Esophagus muscularis mucosa (tissue), 4 donors: ENCODE measurements around the gene IFNL2. TPM values are rescaled to one million over a fixed set of nuclear protein-coding genes. Genes with fewer than 3 reads are reported as not detected.

ENCODE experiments used
- DNase-seq: peaks from one replicate; pipeline ENCODE4 v3.0.0-alpha.2; 2017; ENCODE audit errors: extremely low spot score
- H3K27ac ChIP-seq, 4 donors: fragments of 200-600 bp; sonication (generic); replicated peaks in 1 of 4; 1 replicate in 3 of 4; 2 replicates in 1 of 4; pipeline ENCODE4 v1.5.1; 2016 to 2019; ENCODE audit warnings: mild to moderate bottlenecking in 1 of 4
- H3K27me3 ChIP-seq, 4 donors: fragments of 200-600 bp; sonication (generic); one replicate each; pipeline versions ENCODE4 v1.5.1 to v1.6.0; 2016 to 2019
- H3K36me3 ChIP-seq, 4 donors: fragments of 200-600 bp; sonication (generic); one replicate each; pipeline ENCODE4 v1.5.1; 2016 to 2019
- H3K4me1 ChIP-seq, 4 donors: fragments of 200-600 bp; sonication (generic); one replicate each; pipeline ENCODE4 v1.5.1; 2016 to 2019
- H3K4me3 ChIP-seq, 4 donors: fragments of 200-600 bp; sonication (generic); 1 replicate in 2 of 4; 2 replicates in 2 of 4; pipeline ENCODE4 v1.5.1; 2016 to 2019; ENCODE audit warnings: mild to moderate bottlenecking in 4 of 4, moderate library complexity in 1 of 4
- H3K9me3 ChIP-seq, 4 donors: fragments of 200-600 bp; sonication (generic); 1 replicate in 3 of 4; 2 replicates in 1 of 4; pipeline ENCODE4 v1.5.1; 2016 to 2019
- CTCF ChIP-seq, 3 experiments: fragments of 200-600 bp in 2 of 3; fragments of 450-650 bp in 1 of 3; sonication (generic) in 2 of 3; IDR thresholded peaks; one replicate each; pipeline ENCODE4 v1.5.1; 2017 to 2019; ENCODE audit warnings: antibody characterized with exemption in 3 of 3, mild to moderate bottlenecking in 2 of 3, moderate library complexity in 1 of 3
- EP300 ChIP-seq: sonication (generic); formaldehyde crosslinking; IDR thresholded peaks from one replicate; pipeline ENCODE4 v1.6.1; 2017; ENCODE audit warnings: antibody characterized with exemption
- POLR2A ChIP-seq: fragments of 450-650 bp; IDR thresholded peaks from one replicate; pipeline ENCODE4 v1.6.1; 2017; ENCODE audit warnings: antibody characterized with exemption, moderate library complexity, mild to moderate bottlenecking, low read depth
- POLR2AphosphoS5 ChIP-seq, 2 donors: sonication (generic); formaldehyde crosslinking; IDR thresholded peaks; one replicate each; pipeline ENCODE4 v1.6.1; 2017; ENCODE audit warnings: antibody characterized with exemption in 2 of 2
- WGBS: methylation state at CpG from one replicate; pipeline ENCODE4 v1.1.5; 2018; 5-methylcytosine and 5-hydroxymethylcytosine counted together
- intact Hi-C: fragments of 100-400 bp; cut with DNase I; formaldehyde crosslinking; loops from one replicate; pipeline ENCODE4 v1.15.1; 2023
- total RNA-seq, 4 donors: library from RNA; depleted of rRNA; stranded (reverse); fragments of >200 nt; gene quantifications; one replicate each; pipeline versions ENCODE4 v1.1.0 to v1.2.1, GENCODE V29; 2016

IFNL2 gene
- total RNA-seq, 4 donors from 2014 or later, result not detected

GRCh38 chr19:39297931-39298634 lies 29.9 kb downstream of the IFNL2 start:
- WGBS, result 63% methylated on average over 17 of the region's 17 CpGs
- no peak for DNase-seq
- no peaks in the 10 kb centered on the region for H3K9me3 ChIP-seq

GRCh38 chr19:39299404-39299803 lies 31.2 kb downstream of the IFNL2 start:
- H3K4me3 ChIP-seq, result no peak overlapping the region
- TF ChIP-seq POLR2AphosphoS5 (IDR thresholded peaks at IDR 0.05) (no peak), EP300 (no peak), POLR2A (no peak)
- no peak for DNase-seq
- no peak overlapping the region for H3K27ac ChIP-seq
- intact Hi-C loops, result no loop called here
- H3K9me3 ChIP-seq, result no peaks in the 10 kb centered on the region
- no peaks in the 10 kb centered on the region for H3K36me3 ChIP-seq
- peaks cover 0 to 53% (median 3%) of the 10 kb centered on the region in 4 donors for H3K27me3 ChIP-seq
- WGBS, result 87% methylated on average over 9 of the region's 9 CpGs
- no peaks in the 10 kb centered on the region for H3K4me1 ChIP-seq

More at GRCh38 chr19:39297931-39298634, 29.9 kb downstream of the IFNL2 start:
- H3K27ac ChIP-seq, result no peak overlapping the region
- TF ChIP-seq CTCF (IDR thresholded peaks at IDR 0.05) (no peak), EP300 (no peak), POLR2AphosphoS5 (IDR thresholded peaks at IDR 0.05) (no peak), POLR2A (no peak)
- intact Hi-C loops, result no loop called here
- no peak overlapping the region for H3K4me3 ChIP-seq
- H3K36me3 ChIP-seq, result no peaks in the 10 kb centered on the region
- H3K27me3 ChIP-seq, result peaks cover 0 to 44% (median 0%) of the 10 kb centered on the region in 4 donors
- no peaks in the 10 kb centered on the region for H3K4me1 ChIP-seq

GRCh38 chr19:39299832-39300231 lies 31.6 kb downstream of the IFNL2 start:
- Histone ChIP-seq H3K9me3 (no peaks in the 10 kb centered on the region), H3K4me1 (no peaks in the 10 kb centered on the region), H3K27ac (no peak overlapping the region), H3K4me3 (no peak overlapping the region), H3K27me3 (peaks cover 0 to 57% (median 3%) of the 10 kb centered on the region in 4 donors), H3K36me3 (no peaks in the 10 kb centered on the region)
- intact Hi-C loops, result no loop called here
- no peak for DNase-seq
- WGBS, result 91% methylated on average over 10 of the region's 10 CpGs
- no peak for TF ChIP-seq CTCF (IDR thresholded peaks at IDR 0.05)
- TF ChIP-seq EP300, result no peak
- TF ChIP-seq POLR2A, result no peak
- no peak for TF ChIP-seq POLR2AphosphoS5 (IDR thresholded peaks at IDR 0.05)

- Histone ChIP-seq H3K9me3 (no peaks in the 10 kb centered on the region), H3K4me3 (no peak overlapping the region), H3K27me3 (peaks cover 0 to 69% (median 3%) of the 10 kb centered on the region in 4 donors), H3K4me1 (no peaks in the 10 kb centered on the region), H3K36me3 (no peaks in the 10 kb centered on the region), H3K27ac (no peak overlapping the region)
- intact Hi-C loops, result no loop called here
- DNase-seq, result no peak
- 82% methylated on average over 4 of the region's 4 CpGs for WGBS
- TF ChIP-seq POLR2A, result no peak
- TF ChIP-seq POLR2AphosphoS5 (IDR thresholded peaks at IDR 0.05), result no peak
- no peak for TF ChIP-seq EP300
- no peak for TF ChIP-seq CTCF (IDR thresholded peaks at IDR 0.05)
Measured at GRCh38 chr19:39301021-39301420, 32.8 kb downstream of the IFNL2 start.

- no peak for DNase-seq
- no peak overlapping the region for H3K4me3 ChIP-seq
- no peaks in the 10 kb centered on the region for H3K9me3 ChIP-seq
- intact Hi-C loops, result no loop called here
- no peaks in the 10 kb centered on the region for H3K36me3 ChIP-seq
- no peak overlapping the region for H3K27ac ChIP-seq
- peaks cover 0 to 72% (median 3%) of the 10 kb centered on the region in 4 donors for H3K27me3 ChIP-seq
- TF ChIP-seq EP300 (no peak), POLR2A (no peak), POLR2AphosphoS5 (IDR thresholded peaks at IDR 0.05) (no peak), CTCF (IDR thresholded peaks at IDR 0.05) (no peak)
- no peaks in the 10 kb centered on the region for H3K4me1 ChIP-seq
- WGBS, result 89% methylated on average over 3 of the region's 3 CpGs
Measured at GRCh38 chr19:39301562-39301961, 33.4 kb downstream of the IFNL2 start.
